Measurements from ENCODE around the gene ZBED2. TPM values are rescaled to one million over a fixed set of nuclear protein-coding genes. Genes with fewer than 3 reads are reported as not detected.

The ZBED2 gene
- total RNA-seq, 1 donor from 2014 or later, result 95.1 TPM

DNA sequence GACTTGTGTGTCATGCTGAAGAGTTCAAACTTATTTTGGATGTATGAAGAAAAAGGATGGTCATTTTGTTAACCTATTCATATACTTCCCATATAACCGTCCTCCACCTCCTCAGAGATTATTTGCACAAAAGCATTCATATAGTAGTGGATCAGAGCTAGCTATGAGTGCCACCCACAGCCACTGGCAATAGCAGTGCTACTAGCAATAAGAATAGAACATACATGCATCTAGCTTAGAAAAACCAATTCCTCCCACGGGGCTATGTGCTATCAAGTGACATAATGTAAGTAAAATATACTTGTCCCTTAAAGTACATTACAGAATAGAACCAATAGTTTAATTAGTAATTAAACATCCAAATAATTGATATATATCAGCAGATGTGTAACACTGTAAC, 10.3 kb upstream of the ZBED2 start:
- intact Hi-C loops (cut with micrococcal nuclease), result loop anchor here (5.0 kb wide), 1 partner anchor 522 kb away; no protein-coding TSS in a partner anchor

DNA sequence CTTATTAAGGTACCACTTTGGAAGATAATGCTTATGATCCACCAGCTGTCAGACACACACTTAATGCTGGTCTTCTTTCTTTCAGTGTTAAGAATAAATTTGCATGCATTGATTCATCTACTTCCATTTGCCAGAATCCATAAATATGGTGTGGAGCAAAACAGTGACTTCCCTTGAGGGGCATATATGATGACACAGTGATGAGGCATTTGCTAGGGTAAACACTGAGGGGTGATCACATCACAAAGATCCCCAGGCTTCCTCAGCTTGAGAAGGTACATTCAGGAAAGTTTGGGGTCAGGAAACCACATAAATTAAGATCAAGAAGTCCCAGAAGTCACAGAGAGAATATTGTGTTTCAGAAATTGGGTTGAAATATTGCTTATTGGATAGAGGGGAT, 9.9 kb upstream of the ZBED2 start:
- intact Hi-C loops (cut with micrococcal nuclease), result loop anchor here (5.0 kb wide), 1 partner anchor 522 kb away; no protein-coding TSS in a partner anchor

DNA sequence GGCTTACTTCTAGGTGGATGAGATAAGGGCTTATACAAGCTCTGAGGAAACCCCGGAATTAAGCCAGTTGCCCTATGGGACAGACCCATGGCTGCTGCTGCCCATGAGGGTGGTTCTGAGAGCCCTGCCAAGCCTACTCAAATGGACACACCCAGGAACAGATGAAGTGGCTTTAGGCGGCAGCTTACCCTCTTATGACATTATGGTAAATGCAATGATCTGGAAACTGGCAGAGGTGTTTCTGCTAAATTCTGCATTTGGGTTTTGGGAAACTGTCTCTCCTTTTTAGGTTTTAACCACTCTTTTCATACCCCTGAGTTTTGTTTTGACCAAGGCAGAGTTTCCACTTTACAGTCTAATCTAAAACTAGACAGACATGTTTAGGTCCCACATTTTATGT, 9.0 kb upstream of the ZBED2 start:
- intact Hi-C loops (cut with micrococcal nuclease), result loop anchor here (1.0 kb wide), 1 partner anchor 9 kb away; the partner anchor contains the start of gene ZBED2

DNA sequence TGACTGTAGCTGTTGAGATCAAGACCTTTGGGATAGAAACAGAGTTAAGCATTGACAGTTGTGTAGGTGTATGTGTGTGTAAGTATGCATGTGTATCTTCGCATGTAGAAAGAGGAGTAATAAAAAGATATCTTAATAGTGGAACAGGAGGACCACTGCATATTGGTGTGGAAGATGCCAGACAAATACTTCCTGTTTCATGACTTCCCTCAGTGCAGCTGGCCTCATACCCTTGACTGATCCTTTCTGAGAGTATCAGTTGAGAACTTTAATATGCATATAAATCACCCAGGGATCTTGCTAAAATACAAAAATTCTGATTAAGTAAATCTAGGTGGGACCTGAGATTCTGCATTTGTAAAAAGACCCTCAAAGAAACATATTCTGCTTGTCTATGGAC, 8.5 kb upstream of the ZBED2 start:
- intact Hi-C loops (cut with micrococcal nuclease), result loop anchor here (1.0 kb wide), 1 partner anchor 8 kb away; the partner anchor contains the start of gene ZBED2

DNA sequence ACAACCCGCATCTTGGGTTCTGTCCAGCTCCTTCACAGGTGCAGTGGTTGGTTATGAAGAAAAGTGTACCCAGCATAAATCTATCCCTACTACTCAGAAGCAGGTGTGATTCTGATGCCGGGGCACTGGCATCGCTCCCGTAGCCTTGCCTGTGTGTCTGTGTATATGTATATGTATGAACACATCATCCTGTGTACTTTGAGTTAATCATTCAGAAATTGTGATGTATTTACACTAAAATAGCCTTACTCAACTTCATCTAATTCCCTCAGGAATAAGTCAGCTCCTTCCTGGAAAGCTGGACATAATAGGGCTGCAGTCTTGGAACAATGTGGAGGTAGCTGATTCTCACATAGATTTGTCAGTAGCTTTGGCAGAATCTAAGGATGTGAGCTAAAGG, 6.7 kb upstream of the ZBED2 start:
- intact Hi-C loops (cut with micrococcal nuclease), result no loop called here

DNA sequence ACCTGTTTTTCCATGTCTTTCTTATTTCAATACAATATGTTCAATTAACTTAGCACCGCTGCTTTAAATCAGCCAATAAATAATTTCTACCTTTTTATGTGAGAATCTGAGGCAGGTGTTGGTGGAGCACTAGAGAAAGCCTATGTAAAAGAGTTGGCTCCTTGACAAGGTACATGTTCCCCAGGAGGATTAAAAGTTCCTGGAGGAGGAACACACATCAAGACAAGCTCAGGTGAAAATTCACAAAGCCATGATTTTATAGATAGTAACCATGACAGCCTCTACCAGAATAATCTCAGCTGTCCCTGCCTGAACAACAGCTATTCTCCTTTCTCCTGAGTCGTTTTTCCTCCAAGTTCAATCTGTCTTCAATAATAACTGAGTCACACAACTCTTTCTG, 3.4 kb upstream of the ZBED2 start:
- intact Hi-C loops (cut with micrococcal nuclease), result no loop called here

DNA sequence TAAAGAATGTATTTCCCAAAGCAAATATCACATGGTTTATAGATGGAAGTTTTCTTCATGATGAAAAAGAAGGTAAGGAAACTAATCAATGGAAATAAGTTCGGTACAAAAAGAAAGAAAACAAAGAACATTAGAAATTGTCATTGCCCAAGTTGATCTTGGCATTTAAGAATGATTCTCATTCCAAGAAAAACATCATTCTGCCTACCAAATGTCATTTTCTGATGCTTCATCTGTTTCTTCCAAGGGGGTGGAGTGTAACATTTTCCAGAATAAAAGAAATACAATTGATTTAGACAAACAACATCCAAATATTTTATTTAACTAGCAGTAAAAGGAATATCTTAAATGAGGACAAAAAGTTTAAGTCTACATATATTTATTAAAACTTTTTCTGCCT, 3.0 kb upstream of the ZBED2 start:
- intact Hi-C loops (cut with micrococcal nuclease), result no loop called here

DNA sequence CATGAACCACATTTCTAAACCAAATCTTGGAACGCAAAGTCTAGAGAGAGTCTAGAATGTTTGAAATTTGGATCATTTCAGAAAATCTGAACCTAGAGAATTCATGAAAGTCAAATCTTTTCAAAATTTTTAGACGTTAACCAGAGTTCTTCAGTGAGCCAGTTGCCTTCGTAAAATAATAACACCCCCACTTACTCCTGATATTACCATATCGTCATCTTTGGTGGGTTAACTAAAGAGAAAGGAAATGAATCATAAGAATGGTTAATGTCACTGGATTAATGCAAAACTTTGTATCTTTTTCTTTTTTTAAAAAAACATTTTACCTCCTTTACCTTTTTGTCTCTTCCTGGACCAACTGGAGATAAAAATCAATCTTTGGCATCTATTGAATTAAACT, 1.2 kb upstream of the ZBED2 start:
- intact Hi-C loops (cut with micrococcal nuclease), result loop anchor here (1.0 kb wide), 1 partner anchor 20 kb away; no protein-coding TSS in a partner anchor

DNA sequence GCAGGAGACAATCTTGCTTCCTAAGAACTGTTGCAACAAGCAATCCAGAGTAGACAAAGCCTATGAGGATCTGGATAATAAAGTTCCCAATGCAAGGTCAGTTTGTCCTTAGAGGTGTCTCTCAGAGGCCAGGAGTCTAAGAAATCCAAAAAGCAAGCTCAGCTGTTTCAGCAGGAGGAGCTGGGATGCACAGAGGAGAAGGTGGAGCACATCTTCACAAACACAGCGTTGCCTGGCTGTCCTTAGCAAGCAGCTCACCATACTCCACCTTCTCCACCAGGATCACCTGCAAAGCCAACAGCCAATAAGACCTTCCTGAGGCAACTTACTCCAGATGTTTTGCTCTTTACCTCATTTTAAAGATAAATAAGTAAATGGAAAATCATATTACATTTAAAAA, 365 bp downstream of the ZBED2 start:
- intact Hi-C loops (cut with micrococcal nuclease), result loop anchor here (1.0 to 5.0 kb wide), 3 partner anchors 10 to 73 kb away; no protein-coding TSS in a partner anchor

DNA sequence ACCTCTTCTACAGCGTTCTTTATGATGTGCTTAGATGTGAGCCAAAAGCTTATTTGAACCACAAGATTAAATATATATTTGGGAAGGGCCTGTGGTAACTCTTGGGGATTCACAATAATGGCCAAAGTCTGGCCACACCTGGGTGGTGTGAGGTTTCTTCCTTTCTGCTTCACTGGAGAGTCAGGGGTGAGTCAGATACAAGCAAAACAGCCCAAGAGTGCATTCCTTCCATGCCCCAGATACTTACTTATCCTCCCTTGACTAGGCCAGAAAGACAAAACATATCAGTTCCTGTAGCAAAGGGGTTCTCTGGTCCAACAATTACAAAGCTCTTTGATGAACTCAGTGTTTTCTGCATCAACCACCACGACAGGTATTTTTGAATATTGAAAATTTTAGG, 941 bp downstream of the ZBED2 start:
- intact Hi-C loops (cut with micrococcal nuclease), result loop anchor here (5.0 kb wide), 1 partner anchor 73 kb away; no protein-coding TSS in a partner anchor

DNA sequence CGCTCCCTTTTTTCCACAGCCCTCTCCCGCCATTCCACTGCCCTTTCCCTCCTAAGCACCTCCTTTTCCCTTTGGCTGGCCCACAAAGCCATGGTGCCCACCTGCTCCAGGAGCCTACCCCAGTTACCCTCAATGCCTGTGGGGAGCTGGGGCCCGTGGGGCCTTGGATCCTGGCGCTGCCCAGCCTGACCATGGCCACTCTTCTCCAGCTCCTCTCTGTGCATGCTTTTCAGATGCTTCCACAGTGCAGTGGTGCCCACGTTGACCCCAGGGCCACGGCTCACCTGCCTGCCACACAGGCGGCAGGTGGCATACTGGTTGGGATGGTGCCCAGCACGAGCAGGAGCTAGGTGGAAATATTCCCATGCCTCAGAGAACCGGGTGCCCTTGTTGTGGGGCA, 1.5 kb downstream of the ZBED2 start:
- intact Hi-C loops (cut with micrococcal nuclease), result loop anchor here (1.0 to 5.0 kb wide), 2 partner anchors 11 to 74 kb away; no protein-coding TSS in a partner anchor

DNA sequence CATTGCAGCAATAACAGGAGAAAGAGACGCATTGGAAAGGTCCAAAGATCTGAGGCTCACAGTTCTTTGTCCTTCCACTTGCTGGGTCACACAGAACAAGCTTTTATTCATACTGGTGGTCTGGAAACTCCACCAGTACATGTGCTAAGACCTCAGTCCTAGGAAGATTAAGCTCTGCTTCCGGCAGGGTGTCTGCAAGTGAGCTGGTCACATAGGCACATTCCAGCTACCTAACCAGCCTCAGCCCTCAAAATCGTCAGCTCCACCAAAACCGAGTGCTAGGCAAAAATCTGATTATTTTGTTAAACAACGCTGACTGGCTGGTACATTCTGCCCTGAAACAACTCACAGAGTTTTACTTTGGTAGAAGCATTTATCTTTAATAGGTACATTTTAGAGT, 2.2 kb downstream of the ZBED2 start:
- intact Hi-C loops (cut with micrococcal nuclease), result loop anchor here (1.0 to 5.0 kb wide), 2 partner anchors 11 to 74 kb away; no protein-coding TSS in a partner anchor

DNA sequence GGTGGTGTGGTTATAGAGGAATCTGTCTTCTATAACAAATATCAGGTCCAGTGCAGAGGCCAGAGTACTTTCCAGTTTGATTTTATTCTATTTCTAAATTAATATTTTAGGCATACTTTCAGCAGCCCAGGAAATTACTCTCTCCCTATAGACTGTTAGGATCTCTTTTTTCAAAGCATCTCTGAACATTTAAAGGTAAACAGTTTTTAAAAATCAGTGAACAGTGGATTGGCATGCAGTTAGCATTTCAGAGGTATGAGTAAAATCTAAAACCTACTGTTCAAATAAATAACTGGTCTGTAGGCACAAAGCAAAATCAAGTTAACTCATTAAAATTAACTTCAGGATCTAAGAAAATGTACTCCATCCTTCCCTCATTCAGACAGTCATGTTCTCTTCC, 3.0 kb downstream of the ZBED2 start:
- intact Hi-C loops (cut with micrococcal nuclease), result loop anchor here (5.0 kb wide), 1 partner anchor 75 kb away; no protein-coding TSS in a partner anchor

DNA sequence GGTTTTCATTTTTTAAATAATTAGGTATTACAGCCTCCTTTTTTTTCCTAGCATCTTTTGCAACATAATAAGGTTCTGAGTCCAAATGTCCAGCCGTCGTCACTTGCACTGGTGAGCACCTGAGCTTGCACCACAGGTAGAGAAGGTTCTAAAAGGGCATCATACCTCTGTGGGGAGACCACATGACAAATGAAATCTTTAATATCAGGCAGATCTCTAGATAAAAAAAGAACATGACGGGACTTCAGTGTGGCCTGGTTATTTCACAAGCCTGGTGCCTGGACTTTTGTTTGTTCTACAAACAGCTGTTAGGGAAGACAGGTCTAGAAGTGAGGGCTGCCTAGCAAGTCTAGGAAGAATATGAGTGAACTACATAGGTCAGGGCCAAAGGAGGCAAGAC, 3.6 kb downstream of the ZBED2 start:
- intact Hi-C loops (cut with micrococcal nuclease), result loop anchor here (5.0 kb wide), 1 partner anchor 76 kb away; no protein-coding TSS in a partner anchor

DNA sequence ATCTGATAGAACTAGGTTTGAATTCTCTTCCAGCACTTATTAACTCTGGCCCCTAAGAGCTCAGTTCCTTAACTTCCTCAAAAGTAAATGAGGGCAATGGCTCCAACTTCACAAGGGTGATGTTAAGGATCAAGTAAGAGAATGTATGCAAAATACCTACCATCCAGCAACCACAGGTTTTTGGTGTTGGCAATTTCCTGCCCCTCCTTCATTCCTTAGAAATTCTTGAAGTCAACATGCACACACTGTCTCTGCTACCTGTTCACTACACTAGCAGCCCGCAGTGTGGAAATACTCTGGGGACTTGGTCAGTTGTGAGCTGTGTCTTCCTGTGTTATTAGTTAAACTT, 5.0 kb downstream of the ZBED2 start:
- intact Hi-C loops (cut with micrococcal nuclease), result loop anchor here (5.0 kb wide), 1 partner anchor 77 kb away; no protein-coding TSS in a partner anchor

DNA sequence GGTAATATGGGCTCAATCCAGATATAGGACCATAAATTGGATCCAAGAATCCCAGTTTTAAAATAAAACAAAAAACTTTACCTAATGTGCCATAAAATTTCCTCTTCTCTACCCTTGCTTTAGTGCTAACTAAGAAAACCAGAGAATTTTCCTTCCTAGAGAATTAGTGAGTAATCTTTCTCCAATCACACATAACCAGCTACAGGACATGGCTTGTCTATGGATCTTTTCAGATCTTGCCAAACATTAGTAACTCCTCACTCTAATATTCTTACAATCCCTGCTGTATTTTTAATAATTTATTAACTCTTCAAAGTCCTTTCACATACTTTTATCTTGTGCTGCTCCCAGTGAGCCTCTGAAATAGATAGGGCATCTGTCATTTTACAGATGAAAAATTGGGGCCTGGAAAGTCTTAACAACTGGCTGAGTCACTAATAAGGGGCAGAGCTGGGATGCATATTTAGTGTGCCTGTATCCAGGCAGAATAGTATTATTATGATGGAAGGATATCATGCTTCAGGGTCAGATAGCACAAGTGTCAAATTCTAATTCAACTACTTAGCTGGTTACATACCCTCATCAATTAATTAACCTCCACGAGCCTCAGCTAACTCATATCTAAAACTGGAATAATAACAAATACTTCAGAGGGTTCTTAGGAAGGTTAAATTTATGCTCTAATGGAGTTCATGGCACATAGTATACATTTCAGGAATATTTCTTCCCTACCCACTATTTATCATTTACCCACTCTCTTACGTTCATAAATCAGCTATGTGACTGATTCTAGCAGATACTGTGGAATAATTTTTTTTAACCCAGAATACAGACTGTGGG, 5.6 kb downstream of the ZBED2 start:
- intact Hi-C loops (cut with micrococcal nuclease), result loop anchor here (5.0 kb wide), 1 partner anchor 78 kb away; no protein-coding TSS in a partner anchor

DNA sequence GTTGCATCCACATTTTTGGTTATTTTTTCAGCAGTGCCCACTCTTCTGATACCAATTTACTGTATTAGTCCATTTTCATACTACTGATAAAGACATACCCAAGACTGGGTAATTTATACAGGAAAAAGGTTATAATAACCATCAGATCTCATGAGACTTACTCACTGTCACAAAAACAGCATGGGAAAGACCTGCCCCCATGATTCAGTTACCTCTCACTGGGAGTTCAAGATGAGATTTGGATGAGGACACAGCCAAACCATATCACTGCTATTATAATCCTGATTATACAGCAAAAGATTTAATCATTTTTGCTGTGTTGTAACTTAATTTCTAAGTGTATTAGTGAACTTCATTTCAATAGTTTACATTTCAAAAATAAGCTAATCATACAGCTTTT, 6.6 kb downstream of the ZBED2 start:
- intact Hi-C loops (cut with micrococcal nuclease), result no loop called here

DNA sequence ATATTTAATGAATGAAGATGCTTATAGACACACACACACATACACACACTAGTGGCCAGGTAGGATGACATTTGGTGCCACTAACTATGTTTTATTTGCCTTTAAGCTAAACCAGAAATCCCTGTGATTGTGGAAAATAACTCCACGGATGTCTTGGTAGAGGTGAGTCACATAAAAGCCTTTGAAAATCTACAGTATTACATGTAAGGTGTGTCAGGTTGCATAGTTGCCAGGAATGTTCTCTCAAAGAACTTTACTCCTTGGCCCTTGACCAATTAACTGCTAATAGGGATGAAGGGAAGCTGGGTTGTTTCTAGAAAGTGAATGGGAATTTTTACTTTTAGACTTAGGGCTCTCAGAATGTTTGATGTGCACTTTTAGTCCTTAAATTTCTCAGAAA, 9.9 kb downstream of the ZBED2 start:
- intact Hi-C loops (cut with micrococcal nuclease), result no loop called here

DNA sequence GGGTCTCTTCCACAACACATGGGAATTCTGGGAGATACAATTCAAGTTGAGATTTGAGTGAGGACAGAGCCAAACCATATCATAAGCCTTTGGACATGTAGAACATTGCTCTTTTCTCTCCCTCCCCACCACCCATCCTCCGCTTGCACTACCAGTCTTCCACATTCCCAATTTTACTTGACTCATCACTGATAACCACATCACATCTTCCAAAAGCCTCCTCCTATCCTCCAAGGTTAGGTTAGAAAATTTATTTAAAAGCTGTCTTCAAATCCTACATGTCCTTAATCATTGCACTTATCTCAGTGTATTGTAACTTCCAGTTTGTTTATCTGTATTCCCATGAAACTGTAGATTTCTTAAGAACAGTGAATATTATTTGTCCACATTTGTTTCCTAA, 10.4 kb downstream of the ZBED2 start:
- intact Hi-C loops (cut with micrococcal nuclease), result no loop called here

DNA sequence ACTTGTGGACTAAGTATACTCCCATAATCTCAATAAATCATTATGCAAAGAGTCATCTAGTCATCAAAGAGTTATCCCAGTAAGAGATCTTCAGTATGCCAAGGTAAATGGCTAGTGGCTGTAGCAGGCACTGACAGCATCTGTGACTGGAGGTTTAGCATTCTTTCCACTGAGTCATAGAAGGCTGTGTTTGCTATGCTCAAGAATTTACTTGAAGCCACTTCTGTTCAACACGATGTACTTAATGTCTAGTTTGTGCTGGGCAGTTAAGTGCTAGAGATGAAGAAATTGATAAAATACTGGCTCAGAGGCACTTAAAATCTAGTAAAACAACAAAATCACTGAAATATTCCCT, 13.0 kb downstream of the ZBED2 start:
- intact Hi-C loops (cut with micrococcal nuclease), result loop anchor here (1.0 kb wide), 1 partner anchor 11 kb away; no protein-coding TSS in a partner anchor

DNA sequence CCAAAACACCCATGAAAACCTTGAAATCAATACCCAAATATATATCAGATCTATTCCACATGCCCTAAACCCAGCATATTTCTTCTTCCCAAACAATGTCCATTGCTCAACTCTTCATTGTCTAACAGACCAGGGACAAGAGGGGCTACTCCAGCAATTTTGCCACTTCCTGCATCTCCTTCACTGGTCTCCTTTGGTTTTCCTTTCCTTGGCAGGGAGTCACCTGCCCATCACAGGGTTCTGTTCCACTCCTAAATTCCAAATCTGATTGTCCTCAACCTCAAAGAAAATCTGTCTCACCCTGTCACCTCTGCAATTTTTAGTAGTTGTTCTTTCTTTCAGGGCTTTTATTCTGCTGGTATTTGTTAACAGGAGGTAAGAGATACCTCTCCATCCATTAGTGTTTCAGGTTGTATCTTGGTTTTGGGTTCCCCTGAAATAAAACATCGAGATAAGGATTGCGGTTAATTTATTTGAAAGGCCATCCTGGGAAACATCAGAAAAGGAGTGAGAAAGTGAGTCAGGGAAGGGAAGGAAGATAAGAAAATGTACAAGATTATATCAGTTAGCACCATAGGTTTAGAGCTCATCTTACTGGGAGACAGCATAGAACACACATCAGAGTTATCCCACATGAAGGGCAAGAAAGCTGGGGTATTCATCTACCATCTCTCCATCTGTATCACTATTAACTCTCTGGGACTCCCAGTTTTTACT, 13.6 kb downstream of the ZBED2 start:
- intact Hi-C loops (cut with micrococcal nuclease), result loop anchor here (1.0 kb wide), 1 partner anchor 12 kb away; no protein-coding TSS in a partner anchor

DNA sequence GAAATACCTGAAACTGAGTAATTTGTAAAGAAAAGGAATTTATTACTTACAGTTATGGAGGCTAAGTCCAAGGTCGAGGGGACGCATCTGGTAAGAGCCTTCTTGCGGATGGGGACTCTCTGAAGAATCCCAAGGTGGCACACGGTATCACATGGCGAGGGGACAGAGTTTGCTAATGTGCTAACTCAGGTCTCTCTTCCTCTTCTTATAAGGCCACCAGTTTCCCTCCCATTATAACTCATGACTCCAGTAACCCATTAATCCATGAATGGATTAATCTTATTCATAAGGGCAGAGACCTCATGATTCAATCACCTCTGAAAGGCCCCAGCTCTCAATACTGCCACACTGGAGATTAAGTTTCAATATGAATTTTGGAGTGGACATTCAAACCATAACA, 15.7 kb downstream of the ZBED2 start:
- intact Hi-C loops (cut with micrococcal nuclease), result no loop called here
